Measurements from ENCODE around the gene SAMD4B.

The SAMD4B gene

GRCh38 chr19:39341719-39342604 lies at the start of gene SAMD4B:
TSS of gene SAMD4B (plus strand) at chr19:39342421. CDS start at chr19:39356894, 14,473 bp downstream.
- Mint-ChIP-seq H3K27me3 (no peaks in the 10 kb centered on the region), H3K36me3 (peaks cover 7% of the 10 kb centered on the region), H3K9me3 (no peaks in the 10 kb centered on the region), H3K27ac (peak within 1 kb of the TSS; percentile 94), H3K4me3 (peak within 1 kb of the TSS; percentile 98), H3K4me1 (peaks cover 57% of the 10 kb centered on the region)
- DNase-seq (ENCODE audit: low spot score in 2 of 2) (peak; percentile 95 to 99), ATAC-seq (ENCODE audit: low read depth) (peak; percentile 87)

- no peak for DNase-seq (ENCODE audit: low spot score in 2 of 2)
- Mint-ChIP-seq H3K27me3 (peaks cover 24% of the 10 kb centered on the region), H3K9me3 (peaks cover 4% of the 10 kb centered on the region), H3K4me3 (no peak overlapping the region), H3K27ac (no peak overlapping the region), H3K4me1 (peaks cover 3% of the 10 kb centered on the region), H3K36me3 (peaks cover 3% of the 10 kb centered on the region)
- ATAC-seq (ENCODE audit: low read depth): no peak
These were observed 48.8 kb upstream of the SAMD4B start for GRCh38 chr19:39293394-39293793.

- no peak within 1 kb of the TSS for H3K27ac Mint-ChIP-seq
- H3K4me1 Mint-ChIP-seq: peaks cover 3% of the 10 kb centered on the region
- peaks cover 23% of the 10 kb centered on the region for H3K27me3 Mint-ChIP-seq
- DNase-seq (ENCODE audit: low spot score in 2 of 2) (no peak), ATAC-seq (ENCODE audit: low read depth) (no peak)
- peaks cover 3% of the 10 kb centered on the region for H3K36me3 Mint-ChIP-seq
- H3K4me3 Mint-ChIP-seq: no peak within 1 kb of the TSS
- no peaks in the 10 kb centered on the region for H3K9me3 Mint-ChIP-seq
These were observed 46.1 kb upstream of the SAMD4B start, which contains the start of gene IFNL1 for GRCh38 chr19:39296055-39296645. TSS of gene IFNL1 (plus strand) at chr19:39296407. CDS start at chr19:39296422, 15 bp downstream.

GRCh38 chr19:39296906-39297305 lies 45.3 kb upstream of the SAMD4B start:
- H3K27me3 Mint-ChIP-seq: peaks cover 22% of the 10 kb centered on the region
- peaks cover 1% of the 10 kb centered on the region for H3K9me3 Mint-ChIP-seq
- H3K4me3 Mint-ChIP-seq: no peak overlapping the region
- peaks cover 3% of the 10 kb centered on the region for H3K4me1 Mint-ChIP-seq
- ATAC-seq (ENCODE audit: low read depth) (no peak), DNase-seq (ENCODE audit: low spot score in 2 of 2) (no peak)
- no peak overlapping the region for H3K27ac Mint-ChIP-seq
- H3K36me3 Mint-ChIP-seq: peaks cover 3% of the 10 kb centered on the region

- no peak overlapping the region for H3K27ac Mint-ChIP-seq
- peaks cover 21% of the 10 kb centered on the region for H3K27me3 Mint-ChIP-seq
- H3K4me3 Mint-ChIP-seq: no peak overlapping the region
- H3K9me3 Mint-ChIP-seq: peaks cover 1% of the 10 kb centered on the region
- H3K4me1 Mint-ChIP-seq: peaks cover 3% of the 10 kb centered on the region
- DNase-seq (ENCODE audit: low spot score in 2 of 2): no peak
- ATAC-seq (ENCODE audit: low read depth): no peak
- H3K36me3 Mint-ChIP-seq: peaks cover 3% of the 10 kb centered on the region
These were observed 44.1 kb upstream of the SAMD4B start for GRCh38 chr19:39297931-39298634.

- DNase-seq (ENCODE audit: low spot score in 2 of 2) (no peak), ATAC-seq (ENCODE audit: low read depth) (no peak)
- peaks cover 3% of the 10 kb centered on the region for H3K36me3 Mint-ChIP-seq
- peaks cover 23% of the 10 kb centered on the region for H3K27me3 Mint-ChIP-seq
- H3K4me3 Mint-ChIP-seq: no peak overlapping the region
- no peak overlapping the region for H3K27ac Mint-ChIP-seq
- peaks cover 1% of the 10 kb centered on the region for H3K9me3 Mint-ChIP-seq
- peaks cover 3% of the 10 kb centered on the region for H3K4me1 Mint-ChIP-seq
These were observed 42.8 kb upstream of the SAMD4B start for GRCh38 chr19:39299404-39299803.

- H3K27ac Mint-ChIP-seq: no peak overlapping the region
- H3K27me3 Mint-ChIP-seq: peaks cover 23% of the 10 kb centered on the region
- peaks cover 3% of the 10 kb centered on the region for H3K36me3 Mint-ChIP-seq
- H3K4me1 Mint-ChIP-seq: peaks cover 3% of the 10 kb centered on the region
- no peak for ATAC-seq (ENCODE audit: low read depth)
- H3K9me3 Mint-ChIP-seq: peaks cover 1% of the 10 kb centered on the region
- no peak overlapping the region for H3K4me3 Mint-ChIP-seq
- DNase-seq (ENCODE audit: low spot score in 2 of 2): no peak
These were observed 42.4 kb upstream of the SAMD4B start for GRCh38 chr19:39299832-39300231.

- Mint-ChIP-seq H3K4me3 (no peak overlapping the region), H3K36me3 (peaks cover 3% of the 10 kb centered on the region), H3K27me3 (peaks cover 27% of the 10 kb centered on the region), H3K27ac (no peak overlapping the region), H3K9me3 (peaks cover 1% of the 10 kb centered on the region), H3K4me1 (peaks cover 3% of the 10 kb centered on the region)
- DNase-seq (ENCODE audit: low spot score in 2 of 2) (no peak), ATAC-seq (ENCODE audit: low read depth) (no peak)
These were observed 41.2 kb upstream of the SAMD4B start for GRCh38 chr19:39301021-39301420.

GRCh38 chr19:39301562-39301961 lies 40.7 kb upstream of the SAMD4B start:
- no peak overlapping the region for H3K4me3 Mint-ChIP-seq
- H3K4me1 Mint-ChIP-seq: peaks cover 3% of the 10 kb centered on the region
- DNase-seq (ENCODE audit: low spot score in 2 of 2): no peak
- peaks cover 3% of the 10 kb centered on the region for H3K36me3 Mint-ChIP-seq
- peaks cover 26% of the 10 kb centered on the region for H3K27me3 Mint-ChIP-seq
- peaks cover 1% of the 10 kb centered on the region for H3K9me3 Mint-ChIP-seq
- no peak overlapping the region for H3K27ac Mint-ChIP-seq
- ATAC-seq (ENCODE audit: low read depth): no peak

GRCh38 chr19:39303373-39304184 lies 38.6 kb upstream of the SAMD4B start:
- no peak overlapping the region for H3K4me3 Mint-ChIP-seq
- peaks cover 1% of the 10 kb centered on the region for H3K9me3 Mint-ChIP-seq
- peaks cover 13% of the 10 kb centered on the region for H3K27me3 Mint-ChIP-seq
- DNase-seq (ENCODE audit: low spot score in 2 of 2): no peak
- no peaks in the 10 kb centered on the region for H3K4me1 Mint-ChIP-seq
- no peak overlapping the region for H3K27ac Mint-ChIP-seq
- peaks cover 4% of the 10 kb centered on the region for H3K36me3 Mint-ChIP-seq
- ATAC-seq (ENCODE audit: low read depth): no peak

GRCh38 chr19:39304185-39304513 lies 38.1 kb upstream of the SAMD4B start:
- peaks cover 1% of the 10 kb centered on the region for H3K9me3 Mint-ChIP-seq
- H3K27me3 Mint-ChIP-seq: peaks cover 12% of the 10 kb centered on the region
- ATAC-seq (ENCODE audit: low read depth) (no peak), DNase-seq (ENCODE audit: low spot score in 2 of 2) (no peak)
- no peak overlapping the region for H3K27ac Mint-ChIP-seq
- no peaks in the 10 kb centered on the region for H3K4me1 Mint-ChIP-seq
- H3K36me3 Mint-ChIP-seq: peaks cover 8% of the 10 kb centered on the region
- no peak overlapping the region for H3K4me3 Mint-ChIP-seq

- H3K36me3 Mint-ChIP-seq: peaks cover 8% of the 10 kb centered on the region
- peaks cover 12% of the 10 kb centered on the region for H3K27me3 Mint-ChIP-seq
- no peak overlapping the region for H3K27ac Mint-ChIP-seq
- H3K9me3 Mint-ChIP-seq: peaks cover 1% of the 10 kb centered on the region
- no peaks in the 10 kb centered on the region for H3K4me1 Mint-ChIP-seq
- ATAC-seq (ENCODE audit: low read depth) (no peak), DNase-seq (ENCODE audit: low spot score in 2 of 2) (no peak)
- no peak overlapping the region for H3K4me3 Mint-ChIP-seq
These were observed 37.3 kb upstream of the SAMD4B start for GRCh38 chr19:39304701-39305571.

GRCh38 chr19:39306075-39306474 lies 36.1 kb upstream of the SAMD4B start:
- peaks cover 12% of the 10 kb centered on the region for H3K27me3 Mint-ChIP-seq
- no peak for DNase-seq (ENCODE audit: low spot score in 2 of 2)
- no peak overlapping the region for H3K4me3 Mint-ChIP-seq
- H3K27ac Mint-ChIP-seq: no peak overlapping the region
- peaks cover 1% of the 10 kb centered on the region for H3K9me3 Mint-ChIP-seq
- ATAC-seq (ENCODE audit: low read depth): no peak
- peaks cover 3% of the 10 kb centered on the region for H3K4me1 Mint-ChIP-seq
- H3K36me3 Mint-ChIP-seq: peaks cover 9% of the 10 kb centered on the region

All from memory B cell (primary cell).